Measurements from ENCODE around the gene COQ6.
"Not testable (repeated sequence)": the region's sequence is repeated elsewhere in the genome, so short reads cannot be mapped to it uniquely, and the experiment has no call there.

The COQ6 gene

DNA sequence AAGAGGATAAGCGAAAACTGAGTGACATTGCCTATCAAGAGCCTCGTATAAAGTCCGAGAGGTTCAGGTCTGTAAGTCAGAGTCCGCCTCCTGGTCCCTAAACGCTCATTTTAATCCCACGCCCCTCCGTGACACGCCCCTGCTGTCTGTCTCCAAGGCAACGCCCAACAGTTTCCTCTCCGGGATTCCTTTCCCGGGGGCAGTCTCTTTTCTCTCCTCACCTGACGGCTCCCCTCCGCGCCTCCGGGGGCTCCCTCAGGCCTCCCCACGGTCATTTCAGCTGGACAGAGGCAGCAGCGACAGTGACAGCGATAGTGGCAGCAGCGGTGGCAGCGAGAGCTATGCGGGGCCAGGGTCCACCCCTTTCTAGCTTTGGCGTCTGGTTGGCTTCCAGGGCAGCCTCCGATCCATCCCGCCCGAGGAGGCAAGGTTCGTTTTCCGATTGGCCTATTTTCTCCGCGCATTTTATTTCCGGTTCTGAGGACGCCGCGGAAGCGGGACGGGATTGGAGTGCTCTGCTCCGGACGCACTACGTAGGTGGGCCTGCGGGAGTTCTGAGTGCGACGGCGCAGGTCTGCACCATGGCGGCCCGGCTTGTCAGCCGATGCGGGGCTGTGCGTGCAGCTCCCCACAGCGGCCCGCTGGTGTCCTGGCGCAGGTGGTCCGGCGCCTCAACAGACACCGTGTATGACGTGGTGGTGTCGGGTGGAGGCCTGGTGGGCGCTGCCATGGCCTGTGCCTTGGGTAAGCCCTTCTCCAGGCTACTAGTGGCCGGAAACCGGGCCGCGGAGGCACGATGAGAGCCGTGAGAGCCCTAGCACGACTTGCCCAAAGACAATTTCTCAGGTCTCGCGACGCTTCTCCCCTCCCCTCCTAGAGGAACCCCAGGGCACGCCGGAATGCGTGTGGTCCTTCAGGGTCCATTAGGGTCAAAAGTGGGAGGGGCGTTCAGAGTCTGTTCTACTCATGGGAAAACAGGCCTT, at the start of gene COQ6, which contains the start of gene FAM161B:
Gene COQ6 (plus strand): TSS at position 551 of the 983 bp plus-strand sequence. CDS start 31 bp downstream, at position 582.
Gene FAM161B (minus strand): TSS at position 343 of the 983 bp plus-strand sequence. CDS start 68 bp downstream, at position 275.
- no peaks in the 10 kb centered on the region for H3K27me3 Mint-ChIP-seq
- peak within 1 kb of the TSS; percentile 89 to 99 for H3K27ac Mint-ChIP-seq
- peak within 1 kb of the TSS; percentile 99 to 100 for H3K4me3 Mint-ChIP-seq
- ATAC-seq = peak; percentile 97
- H3K4me1 Mint-ChIP-seq = peaks cover 17% of the 10 kb centered on the region
- peak; percentile 94 to 96 for DNase-seq
- no peaks in the 10 kb centered on the region for H3K9me3 Mint-ChIP-seq

DNA sequence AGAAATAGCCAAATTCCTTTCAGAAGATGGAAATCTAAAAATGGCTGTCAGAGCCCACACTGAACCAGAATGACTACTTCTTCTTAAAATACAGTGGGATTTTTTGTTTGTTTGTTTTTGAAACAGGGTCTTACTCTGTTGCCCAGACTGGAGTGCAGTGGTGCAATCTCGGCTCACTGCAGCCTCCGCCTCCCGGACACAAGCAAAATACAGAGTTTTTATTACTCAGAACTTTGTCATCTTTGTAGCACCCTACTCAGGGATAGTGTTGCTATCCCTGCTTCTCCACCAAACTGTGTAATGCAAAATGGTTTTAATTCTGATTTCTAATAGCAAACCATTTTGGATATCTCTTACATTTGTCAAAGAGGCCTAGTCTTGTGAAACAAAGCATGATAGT, 47.1 kb upstream of the COQ6 start:
- no peak for DNase-seq
- H3K4me1 Mint-ChIP-seq = no peaks in the 10 kb centered on the region
- H3K27ac Mint-ChIP-seq = no peak overlapping the region
- ATAC-seq = no peak
- no peaks in the 10 kb centered on the region for H3K27me3 Mint-ChIP-seq
- no peak overlapping the region for H3K4me3 Mint-ChIP-seq
- no peaks in the 10 kb centered on the region for H3K9me3 Mint-ChIP-seq

DNA sequence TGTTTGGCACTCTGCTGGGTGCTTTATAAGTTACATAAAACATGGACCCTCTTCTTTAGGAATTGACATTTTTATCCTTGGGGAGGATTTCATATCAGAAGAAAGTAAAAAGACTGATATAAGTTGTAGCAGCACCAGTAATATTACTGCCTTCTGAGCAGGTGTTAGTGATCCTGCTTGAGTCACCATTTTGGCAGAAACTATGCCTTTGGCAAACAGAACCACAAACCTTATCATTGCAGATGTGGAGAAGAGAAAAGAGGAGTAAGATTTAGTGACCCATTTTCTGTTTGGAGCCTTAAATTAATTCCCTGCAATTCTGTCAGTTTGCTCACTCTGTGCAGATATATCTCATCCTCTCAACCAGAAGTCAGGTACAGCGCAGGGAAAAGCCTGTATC, 40.4 kb upstream of the COQ6 start:
- no peak for DNase-seq
- Mint-ChIP-seq H3K27me3 (no peaks in the 10 kb centered on the region), H3K27ac (peak overlapping the region; percentile 6 to 43), H3K4me1 (no peaks in the 10 kb centered on the region), H3K9me3 (no peaks in the 10 kb centered on the region), H3K4me3 (no peak overlapping the region)
- no peak for ATAC-seq

GRCh38 chr14:73913256-73913655, 36.8 kb upstream of the COQ6 start:
- Mint-ChIP-seq H3K4me3 (no peak overlapping the region), H3K27me3 (no peaks in the 10 kb centered on the region), H3K27ac (no peak overlapping the region), H3K4me1 (peaks cover 6% of the 10 kb centered on the region), H3K9me3 (no peaks in the 10 kb centered on the region)
- ATAC-seq (no peak), DNase-seq (no peak)

DNA sequence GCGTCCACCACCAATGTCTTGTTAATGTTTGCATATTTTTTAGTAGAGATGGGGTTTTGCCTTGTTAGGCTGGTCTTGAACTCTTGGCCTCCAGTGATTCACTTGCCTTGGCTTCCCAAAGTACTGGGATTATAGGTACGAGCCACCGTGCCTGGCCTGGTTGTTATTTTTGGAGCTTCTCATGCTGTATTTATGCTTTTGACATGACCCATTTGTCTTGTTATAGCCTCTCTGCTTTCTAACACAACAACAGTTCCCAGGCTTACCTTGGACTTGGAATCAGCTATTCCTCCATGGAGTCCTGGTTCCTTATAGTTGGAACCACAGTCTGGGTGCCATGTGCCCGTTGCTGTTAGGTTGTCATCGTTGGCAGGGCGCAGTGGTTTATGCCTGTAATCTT, 33.8 kb upstream of the COQ6 start:
- DNase-seq (no peak), ATAC-seq (no peak)
- no peak overlapping the region for H3K4me3 Mint-ChIP-seq
- no peak overlapping the region for H3K27ac Mint-ChIP-seq
- no peaks in the 10 kb centered on the region for H3K9me3 Mint-ChIP-seq
- peaks cover 6% of the 10 kb centered on the region for H3K4me1 Mint-ChIP-seq
- H3K27me3 Mint-ChIP-seq = no peaks in the 10 kb centered on the region

- not testable (repeated sequence) for H3K9me3 Mint-ChIP-seq, H3K4me1 Mint-ChIP-seq, H3K27ac Mint-ChIP-seq, H3K4me3 Mint-ChIP-seq, ATAC-seq, H3K27me3 Mint-ChIP-seq, DNase-seq
These were observed 30.6 kb upstream of the COQ6 start for GRCh38 chr14:73919457-73919856.

GRCh38 chr14:73924337-73924736, 25.8 kb upstream of the COQ6 start:
- no peaks in the 10 kb centered on the region for H3K4me1 Mint-ChIP-seq
- no peak overlapping the region for H3K4me3 Mint-ChIP-seq
- H3K27ac Mint-ChIP-seq = peak overlapping the region in 1 of 2 donors; percentile 19
- ATAC-seq (no peak), DNase-seq (no peak)
- no peaks in the 10 kb centered on the region for H3K9me3 Mint-ChIP-seq
- no peaks in the 10 kb centered on the region for H3K27me3 Mint-ChIP-seq

DNA sequence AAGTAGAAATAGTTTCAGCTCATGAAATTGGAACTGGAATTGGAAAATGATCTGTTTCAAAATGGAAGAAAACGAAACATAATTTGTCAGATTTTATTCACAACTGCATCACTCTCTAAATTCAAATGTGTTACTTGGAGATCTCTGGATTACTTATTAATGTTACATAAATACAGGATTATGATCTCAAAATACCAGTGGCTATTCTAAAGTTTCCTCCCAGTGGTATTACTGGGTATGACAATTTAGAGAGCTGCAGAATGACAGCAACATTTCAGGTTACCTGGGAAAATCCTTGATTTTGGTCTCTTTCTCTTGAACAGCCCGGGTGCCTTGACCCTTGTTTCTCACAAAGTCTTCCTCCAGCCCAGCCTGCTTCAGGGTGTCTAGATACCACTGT, 14.4 kb upstream of the COQ6 start:
- no peak for DNase-seq
- no peak overlapping the region for H3K4me3 Mint-ChIP-seq
- H3K9me3 Mint-ChIP-seq = no peaks in the 10 kb centered on the region
- no peaks in the 10 kb centered on the region for H3K27me3 Mint-ChIP-seq
- no peak for ATAC-seq
- H3K27ac Mint-ChIP-seq = no peak overlapping the region
- no peaks in the 10 kb centered on the region for H3K4me1 Mint-ChIP-seq

GRCh38 chr14:73936548-73936947, 13.6 kb upstream of the COQ6 start:
- Mint-ChIP-seq H3K9me3 (no peaks in the 10 kb centered on the region), H3K4me1 (no peaks in the 10 kb centered on the region), H3K27me3 (no peaks in the 10 kb centered on the region), H3K27ac (no peak overlapping the region), H3K4me3 (no peak overlapping the region)
- DNase-seq (no peak), ATAC-seq (no peak)

GRCh38 chr14:73937012-73937411, 13.1 kb upstream of the COQ6 start:
- DNase-seq (no peak), ATAC-seq (peak; percentile 37)
- Mint-ChIP-seq H3K9me3 (no peaks in the 10 kb centered on the region), H3K4me1 (no peaks in the 10 kb centered on the region), H3K27ac (no peak overlapping the region), H3K4me3 (no peak overlapping the region), H3K27me3 (no peaks in the 10 kb centered on the region)

GRCh38 chr14:73942180-73942579, 7.9 kb upstream of the COQ6 start:
- ATAC-seq = no peak

DNA sequence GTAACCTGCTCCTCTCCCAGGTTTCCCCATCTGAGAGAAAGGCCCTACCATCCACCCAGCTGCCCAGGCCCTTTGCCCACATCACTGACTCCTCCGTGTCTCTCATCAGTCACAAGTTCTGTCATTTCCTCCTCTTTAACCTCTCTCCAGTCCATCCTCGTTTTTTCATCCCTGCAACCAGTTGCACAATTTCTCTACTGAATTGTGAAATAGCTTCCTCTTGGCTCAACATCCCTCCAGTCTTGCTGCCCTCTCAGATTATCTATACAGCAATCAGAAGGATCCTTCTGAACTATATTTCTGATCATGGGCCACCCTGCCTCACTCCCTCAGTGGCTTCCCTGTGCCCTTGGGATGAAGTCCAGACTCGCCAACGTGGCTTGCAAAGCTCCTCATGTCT, 7.0 kb upstream of the COQ6 start:
- no peaks in the 10 kb centered on the region for H3K27me3 Mint-ChIP-seq
- no peaks in the 10 kb centered on the region for H3K9me3 Mint-ChIP-seq
- H3K4me1 Mint-ChIP-seq = no peaks in the 10 kb centered on the region
- no peak overlapping the region for H3K4me3 Mint-ChIP-seq
- peak; percentile 35 for ATAC-seq
- no peak overlapping the region for H3K27ac Mint-ChIP-seq
- no peak for DNase-seq

More at GRCh38 chr14:73942180-73942579, 7.9 kb upstream of the COQ6 start:
- no peaks in the 10 kb centered on the region for H3K9me3 Mint-ChIP-seq
- no peaks in the 10 kb centered on the region for H3K4me1 Mint-ChIP-seq
- H3K27ac Mint-ChIP-seq = no peak overlapping the region
- no peak for DNase-seq
- no peaks in the 10 kb centered on the region for H3K27me3 Mint-ChIP-seq
- H3K4me3 Mint-ChIP-seq = no peak overlapping the region

GRCh38 chr14:73944432-73945158, 5.5 kb upstream of the COQ6 start:
- Mint-ChIP-seq H3K4me1 (peaks cover under 1% of the 10 kb centered on the region), H3K4me3 (no peak overlapping the region)

DNA sequence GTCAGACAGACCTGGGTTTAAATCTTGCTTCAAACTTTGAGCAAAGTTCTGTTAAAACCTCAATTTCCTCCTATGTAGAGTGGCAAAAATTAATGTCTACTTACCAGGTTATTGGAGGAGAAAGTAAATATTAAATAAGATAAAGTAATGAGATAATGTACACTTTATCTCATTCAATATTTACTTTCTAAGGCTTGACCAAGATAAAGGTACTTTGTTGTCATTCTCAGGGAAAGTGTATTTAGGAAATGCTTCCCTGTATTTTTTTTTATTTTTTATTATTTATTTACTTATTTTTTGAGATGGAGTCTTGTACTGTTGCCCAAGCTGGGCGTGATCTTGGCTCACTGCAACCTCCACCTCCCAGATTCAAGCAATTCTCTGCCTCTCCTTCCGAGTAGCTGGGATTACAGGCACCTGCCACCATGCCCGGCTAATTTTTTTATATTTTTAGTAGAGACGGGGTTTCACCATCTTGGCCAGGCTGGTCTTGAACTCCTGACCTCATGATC, 4.9 kb upstream of the COQ6 start:
- H3K4me3 Mint-ChIP-seq = no peak overlapping the region
- H3K27me3 Mint-ChIP-seq = no peaks in the 10 kb centered on the region
- peaks cover 6% of the 10 kb centered on the region for H3K4me1 Mint-ChIP-seq
- no peak for ATAC-seq
- H3K27ac Mint-ChIP-seq = no peak overlapping the region
- no peak for DNase-seq
- H3K9me3 Mint-ChIP-seq = no peaks in the 10 kb centered on the region

More at GRCh38 chr14:73944432-73945158, 5.5 kb upstream of the COQ6 start:
- DNase-seq (no peak), ATAC-seq (no peak)
- Mint-ChIP-seq H3K9me3 (no peaks in the 10 kb centered on the region), H3K27me3 (no peaks in the 10 kb centered on the region), H3K27ac (no peak overlapping the region)

GRCh38 chr14:73953731-73954130, 3.6 kb downstream of the COQ6 start:
- Mint-ChIP-seq H3K4me1 (peaks cover 17% of the 10 kb centered on the region), H3K4me3 (no peak overlapping the region), H3K9me3 (no peaks in the 10 kb centered on the region), H3K27me3 (no peaks in the 10 kb centered on the region), H3K27ac (no peak overlapping the region)
- no peak for ATAC-seq
- no peak for DNase-seq

- no peaks in the 10 kb centered on the region for H3K9me3 Mint-ChIP-seq
- ATAC-seq = no peak
- H3K27me3 Mint-ChIP-seq = no peaks in the 10 kb centered on the region
- no peak overlapping the region for H3K4me3 Mint-ChIP-seq
- H3K4me1 Mint-ChIP-seq = peaks cover 10% of the 10 kb centered on the region
- no peak for DNase-seq
- no peak overlapping the region for H3K27ac Mint-ChIP-seq
These were observed 5.6 kb downstream of the COQ6 start for GRCh38 chr14:73955674-73956073.
